WTC11 (cell line): ENCODE results near the gene FAU.

Source experiments
- ZNF121 ChIP-seq: sonication (generic); formaldehyde crosslinking; IDR thresholded peaks from 2 replicates; pipeline ENCODE4 v1.8.0; 2023; ENCODE audit warnings: missing genetic modification reagents
- TF ChIP-seq, protein P1 (sequence below): fragments of 200-600 bp; IDR thresholded peaks from 2 replicates; pipeline ENCODE4 v1.8.0; 2022; ENCODE audit warnings: antibody characterized with exemption

DNA sequence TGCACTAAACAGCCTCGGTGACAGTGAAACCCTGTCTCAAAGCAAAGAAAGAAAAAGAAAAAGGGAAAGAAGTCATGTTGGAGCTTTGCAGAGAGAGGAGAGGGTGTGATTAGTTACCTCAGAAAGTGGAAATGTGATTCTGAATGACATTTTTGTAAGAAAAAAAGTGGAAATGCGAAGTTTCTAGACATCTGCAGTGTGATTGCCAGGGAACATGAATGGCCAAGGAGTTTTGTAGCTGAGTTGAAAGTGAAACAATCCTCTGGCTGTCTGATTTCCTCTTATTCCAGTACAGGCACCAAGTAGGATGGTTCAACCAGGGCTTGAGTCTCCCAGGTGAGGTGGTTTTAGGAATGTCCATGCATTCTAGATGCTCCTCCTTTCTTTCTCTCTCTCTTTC lies 30.2 kb upstream of the FAU start:
- TF ChIP-seq ZNF121 = no peak
- TF ChIP-seq, protein P1, sequence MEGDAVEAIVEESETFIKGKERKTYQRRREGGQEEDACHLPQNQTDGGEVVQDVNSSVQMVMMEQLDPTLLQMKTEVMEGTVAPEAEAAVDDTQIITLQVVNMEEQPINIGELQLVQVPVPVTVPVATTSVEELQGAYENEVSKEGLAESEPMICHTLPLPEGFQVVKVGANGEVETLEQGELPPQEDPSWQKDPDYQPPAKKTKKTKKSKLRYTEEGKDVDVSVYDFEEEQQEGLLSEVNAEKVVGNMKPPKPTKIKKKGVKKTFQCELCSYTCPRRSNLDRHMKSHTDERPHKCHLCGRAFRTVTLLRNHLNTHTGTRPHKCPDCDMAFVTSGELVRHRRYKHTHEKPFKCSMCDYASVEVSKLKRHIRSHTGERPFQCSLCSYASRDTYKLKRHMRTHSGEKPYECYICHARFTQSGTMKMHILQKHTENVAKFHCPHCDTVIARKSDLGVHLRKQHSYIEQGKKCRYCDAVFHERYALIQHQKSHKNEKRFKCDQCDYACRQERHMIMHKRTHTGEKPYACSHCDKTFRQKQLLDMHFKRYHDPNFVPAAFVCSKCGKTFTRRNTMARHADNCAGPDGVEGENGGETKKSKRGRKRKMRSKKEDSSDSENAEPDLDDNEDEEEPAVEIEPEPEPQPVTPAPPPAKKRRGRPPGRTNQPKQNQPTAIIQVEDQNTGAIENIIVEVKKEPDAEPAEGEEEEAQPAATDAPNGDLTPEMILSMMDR = no peak
